Muscle of leg (tissue), 11 donors: ENCODE data around the gene LMNA. TPM values are rescaled to one million over a fixed set of nuclear protein-coding genes. Genes with fewer than 3 reads are reported as not detected.

Source experiments
- DNase-seq: peaks from one replicate; pipeline ENCODE4 v3.0.0; 2013
- H3K27ac ChIP-seq: one replicate; pipeline ENCODE4 v1.5.1; 2013; ENCODE audit warnings: mild to moderate bottlenecking, low read length, control low read depth
- H3K27me3 ChIP-seq: one replicate; pipeline ENCODE4 v1.6.1; 2013; ENCODE audit warnings: low read length; ENCODE audit not compliant: control insufficient read depth, insufficient read depth
- H3K36me3 ChIP-seq: one replicate; pipeline ENCODE4 v1.6.1; 2013; ENCODE audit warnings: low read length; ENCODE audit not compliant: control insufficient read depth, insufficient read depth
- H3K4me1 ChIP-seq: one replicate; pipeline ENCODE4 v1.6.1; 2013; ENCODE audit warnings: low read length; ENCODE audit not compliant: control insufficient read depth, insufficient read depth
- H3K4me3 ChIP-seq: one replicate; pipeline ENCODE4 v1.5.1; 2013; ENCODE audit warnings: low read length, control low read depth
- H3K9me3 ChIP-seq: replicated peaks from 2 replicates; pipeline ENCODE4 v1.6.1; 2013; ENCODE audit warnings: low read depth, low read length; ENCODE audit not compliant: control insufficient read depth
- WGBS: methylation state at CpG from one replicate; pipeline ENCODE4 v1.1.5; 2013; ENCODE audit warnings: missing lambda C conversion rate; ENCODE audit not compliant: insufficient coverage; 5-methylcytosine and 5-hydroxymethylcytosine counted together
- polyA plus RNA-seq, 8 donors: library from polyadenylated mRNA; unstranded; fragments of 120-200 nt; gene quantifications; one replicate each; pipeline versions ENCODE4 v1.2.1 to v1.2.3, GENCODE V29; 2013; ENCODE audit warnings: inconsistent platforms in 1 of 8, low replicate concordance in 1 of 8; ENCODE audit not compliant: insufficient read length in 8 of 8, insufficient read depth in 1 of 8
- total RNA-seq: library from RNA; stranded (reverse); fragments of 120-200 nt; gene quantifications from one replicate; pipeline ENCODE4 v1.2.4, GENCODE V29; 2013

LMNA gene
- total and polyA plus RNA-seq, 9 donors: 335 to 408 (median 371) TPM

GRCh38 chr1:156150333-156151011 is 36.0 kb downstream of the LMNA start:
- no peak overlapping the region for H3K4me3 ChIP-seq
- DNase-seq: no peak
- H3K4me1 ChIP-seq: peaks cover 17% of the 10 kb centered on the region
- H3K9me3 ChIP-seq: no peaks in the 10 kb centered on the region
- H3K36me3 ChIP-seq: no peaks in the 10 kb centered on the region
- peaks cover 48% of the 10 kb centered on the region for H3K27me3 ChIP-seq
- WGBS: 43% methylated on average over 1 of the region's 10 CpGs
- H3K27ac ChIP-seq: no peak overlapping the region

- 66% methylated on average over 5 of the region's 6 CpGs for WGBS
- Histone ChIP-seq H3K4me1 (peaks cover 13% of the 10 kb centered on the region), H3K27me3 (peaks cover 48% of the 10 kb centered on the region), H3K4me3 (no peak overlapping the region), H3K36me3 (no peaks in the 10 kb centered on the region), H3K9me3 (no peaks in the 10 kb centered on the region), H3K27ac (no peak overlapping the region)
- DNase-seq: no peak
Observed at GRCh38 chr1:156151093-156151688, 36.7 kb downstream of the LMNA start.

- peaks cover 2% of the 10 kb centered on the region for H3K4me1 ChIP-seq
- no peak overlapping the region for H3K27ac ChIP-seq
- no peak overlapping the region for H3K4me3 ChIP-seq
- H3K36me3 ChIP-seq: no peaks in the 10 kb centered on the region
- H3K9me3 ChIP-seq: no peaks in the 10 kb centered on the region
- 63% methylated on average over 5 of the region's 5 CpGs for WGBS
- peaks cover 41% of the 10 kb centered on the region for H3K27me3 ChIP-seq
- no peak for DNase-seq
Observed at GRCh38 chr1:156152628-156153027, 38.1 kb downstream of the LMNA start.

GRCh38 chr1:156153362-156153761 is 38.9 kb downstream of the LMNA start, which contains the start of gene SEMA4A:
Gene SEMA4A (plus strand): TSS chr1:156153585. CDS start chr1:156154579, 994 bp downstream.
- Histone ChIP-seq H3K4me1 (peaks cover under 1% of the 10 kb centered on the region), H3K9me3 (no peaks in the 10 kb centered on the region), H3K4me3 (no peak within 1 kb of the TSS), H3K27ac (no peak within 1 kb of the TSS), H3K27me3 (peaks cover 35% of the 10 kb centered on the region), H3K36me3 (no peaks in the 10 kb centered on the region)
- DNase-seq: no peak
- WGBS: 86% methylated on average over 3 of the region's 10 CpGs

GRCh38 chr1:156154317-156154749 is 39.8 kb downstream of the LMNA start:
- peaks cover 28% of the 10 kb centered on the region for H3K27me3 ChIP-seq
- H3K4me3 ChIP-seq: no peak overlapping the region
- 62% methylated on average over 4 of the region's 11 CpGs for WGBS
- H3K36me3 ChIP-seq: no peaks in the 10 kb centered on the region
- no peak overlapping the region for H3K27ac ChIP-seq
- no peaks in the 10 kb centered on the region for H3K4me1 ChIP-seq
- H3K9me3 ChIP-seq: no peaks in the 10 kb centered on the region
- no peak for DNase-seq

GRCh38 chr1:156155756-156156510 is 41.4 kb downstream of the LMNA start:
- Histone ChIP-seq H3K27me3 (peaks cover 12% of the 10 kb centered on the region), H3K4me3 (no peak overlapping the region), H3K4me1 (peaks cover 11% of the 10 kb centered on the region), H3K9me3 (no peaks in the 10 kb centered on the region), H3K27ac (no peak overlapping the region), H3K36me3 (no peaks in the 10 kb centered on the region)
- no peak for DNase-seq
- WGBS: 47% methylated on average over 4 of the region's 12 CpGs

- H3K4me1 ChIP-seq: peaks cover 21% of the 10 kb centered on the region
- no peak overlapping the region for H3K4me3 ChIP-seq
- WGBS: 92% methylated on average over 2 of the region's 3 CpGs
- no peaks in the 10 kb centered on the region for H3K9me3 ChIP-seq
- peaks cover 4% of the 10 kb centered on the region for H3K27me3 ChIP-seq
- DNase-seq: no peak
- H3K36me3 ChIP-seq: no peaks in the 10 kb centered on the region
- no peak overlapping the region for H3K27ac ChIP-seq
Observed at GRCh38 chr1:156157506-156157905, 43.0 kb downstream of the LMNA start.

GRCh38 chr1:156157966-156158365 is 43.5 kb downstream of the LMNA start:
- Histone ChIP-seq H3K27me3 (peaks cover 4% of the 10 kb centered on the region), H3K9me3 (no peaks in the 10 kb centered on the region), H3K36me3 (no peaks in the 10 kb centered on the region), H3K4me3 (no peak overlapping the region), H3K4me1 (peaks cover 26% of the 10 kb centered on the region), H3K27ac (no peak overlapping the region)
- DNase-seq: no peak
- WGBS: 77% methylated on average over 3 of the region's 5 CpGs

GRCh38 chr1:156160000-156160742 is 45.7 kb downstream of the LMNA start:
- Histone ChIP-seq H3K27me3 (peaks cover 2% of the 10 kb centered on the region), H3K36me3 (no peaks in the 10 kb centered on the region), H3K9me3 (no peaks in the 10 kb centered on the region), H3K27ac (peak overlapping the region; percentile 76), H3K4me1 (peaks cover 28% of the 10 kb centered on the region), H3K4me3 (peak overlapping the region; percentile 27)
- WGBS: 53% methylated on average over 7 of the region's 13 CpGs
- peak; percentile 74 for DNase-seq
